SU-DHL-6 (cell line): ENCODE measurements around the gene ZFAND3.

Experiments used
- H2AFZ ChIP-seq: fragments of 200-600 bp; sonication (generic); 2 replicates; pipeline ENCODE4 v1.6.1; 2014; ENCODE audit warnings: low read depth, mild to moderate bottlenecking, moderate library complexity, mixed read lengths, antibody characterized with exemption, low read length; ENCODE audit not compliant: severe bottlenecking
- H3F3A ChIP-seq: fragments of 200-600 bp; shearing (Covaris generic); 2 replicates; pipeline ENCODE4 v1.6.0; 2016; ENCODE audit warnings: antibody characterized with exemption, mild to moderate bottlenecking; ENCODE audit not compliant: insufficient read depth
- H3K27ac ChIP-seq: fragments of 200-600 bp; sonication (generic); 2 replicates; pipeline ENCODE4 v1.5.1; 2016; ENCODE audit warnings: low read depth, mild to moderate bottlenecking, low read length, moderate library complexity, mixed read lengths
- H3K27me3 ChIP-seq: fragments of 200-600 bp; sonication (generic), shearing (Covaris generic); 2 replicates; pipeline ENCODE4 v1.6.0; 2014; ENCODE audit warnings: mild to moderate bottlenecking, low read length
- H3K36me3 ChIP-seq: fragments of 200-600 bp; sonication (generic); 2 replicates; pipeline ENCODE4 v1.6.1; 2014; ENCODE audit warnings: mild to moderate bottlenecking, low read length, mixed read lengths
- H3K4me2 ChIP-seq: fragments of 300-600, 200-600 bp; shearing (Covaris generic), sonication (generic); 2 replicates; pipeline ENCODE4 v1.6.0; 2014; ENCODE audit warnings: low read length, low read depth, mild to moderate bottlenecking; ENCODE audit not compliant: poor library complexity, severe bottlenecking
- H3K4me3 ChIP-seq: fragments of 200-600 bp; sonication (generic); 2 replicates; pipeline ENCODE4 v1.5.1; 2014; ENCODE audit warnings: antibody characterized with exemption, low read length, mild to moderate bottlenecking, mixed read lengths; ENCODE audit not compliant: insufficient read depth, poor library complexity, severe bottlenecking
- H3K79me2 ChIP-seq: fragments of 200-600 bp; sonication (generic); 2 replicates; pipeline ENCODE4 v1.6.1; 2014; ENCODE audit warnings: mild to moderate bottlenecking, low read length, moderate library complexity; ENCODE audit not compliant: insufficient read depth
- H3K9ac ChIP-seq: fragments of 200-600 bp; sonication (generic); 2 replicates; pipeline ENCODE4 v1.7.0; 2014; ENCODE audit warnings: mild to moderate bottlenecking, low read length
- H3K9me2 ChIP-seq: fragments of 200-600 bp; sonication (generic); replicated peaks from 2 replicates; pipeline ENCODE4 v1.6.1; 2014; ENCODE audit warnings: low read length; ENCODE audit not compliant: insufficient read depth
- H3K9me3 ChIP-seq: fragments of 200-600 bp; sonication (generic); 2 replicates; pipeline ENCODE4 v1.6.1; 2014; ENCODE audit warnings: low read length, mixed read lengths; ENCODE audit not compliant: insufficient read depth
- H4K20me1 ChIP-seq: fragments of 200-600 bp; sonication (generic); 2 replicates; pipeline ENCODE4 v1.6.1; 2014; ENCODE audit warnings: low read depth, mild to moderate bottlenecking, antibody characterized with exemption, low read length, moderate library complexity, mixed read lengths
- CTCF ChIP-seq: fragments of 200-600 bp; sonication (generic); IDR thresholded peaks from one replicate; pipeline ENCODE4 v1.5.1; 2017; ENCODE audit warnings: antibody characterized with exemption, mild to moderate bottlenecking, low read length, moderate library complexity; ENCODE audit not compliant: insufficient read depth, poor library complexity, severe bottlenecking
- EZH2phosphoT487 ChIP-seq: fragments of 200-600 bp; sonication (generic), shearing (Covaris generic); conservative IDR thresholded peaks from 2 replicates; pipeline ENCODE4 v1.6.1; 2018; ENCODE audit warnings: mild to moderate bottlenecking, antibody characterized with exemption, low read length, moderate library complexity, mixed read lengths

Gene ZFAND3

GRCh38 chr6:37820718-37821079 lies 1.2 kb downstream of the ZFAND3 start:
- Histone ChIP-seq H3K4me2 (peak overlapping the region; percentile 69), H3K27ac (no peak overlapping the region), H3K4me3 (peak overlapping the region; percentile 87), H2AFZ (no peak overlapping the region), H3K9me2 (no peaks in the 10 kb centered on the region), H3K9ac (peak overlapping the region; percentile 80), H4K20me1 (peaks cover 8% of the 10 kb centered on the region), H3F3A (peaks cover 12% of the 10 kb centered on the region), H3K27me3 (no peaks in the 10 kb centered on the region), H3K9me3 (no peaks in the 10 kb centered on the region), H3K79me2 (peaks cover 53% of the 10 kb centered on the region), H3K36me3 (no peaks in the 10 kb centered on the region)
- TF ChIP-seq CTCF (no peak), EZH2phosphoT487 (no peak)

- no peaks in the 10 kb centered on the region for H3K27me3 ChIP-seq
- TF ChIP-seq CTCF, result no peak
- TF ChIP-seq EZH2phosphoT487, result no peak
- H3K9ac ChIP-seq, result no peak overlapping the region
- no peak overlapping the region for H2AFZ ChIP-seq
- H3K79me2 ChIP-seq, result peaks cover 61% of the 10 kb centered on the region
- H3K4me3 ChIP-seq, result no peak overlapping the region
- H3F3A ChIP-seq, result peaks cover 12% of the 10 kb centered on the region
- H3K36me3 ChIP-seq, result no peaks in the 10 kb centered on the region
- H4K20me1 ChIP-seq, result peaks cover 16% of the 10 kb centered on the region
- H3K4me2 ChIP-seq, result peak overlapping the region; percentile 69
- no peak overlapping the region for H3K27ac ChIP-seq
- H3K9me2 ChIP-seq, result no peaks in the 10 kb centered on the region
- no peaks in the 10 kb centered on the region for H3K9me3 ChIP-seq
Observed at GRCh38 chr6:37821446-37821845, 1.9 kb downstream of the ZFAND3 start.

GRCh38 chr6:37822851-37823682 lies 3.5 kb downstream of the ZFAND3 start:
- no peaks in the 10 kb centered on the region for H3K36me3 ChIP-seq
- peaks cover 77% of the 10 kb centered on the region for H3K79me2 ChIP-seq
- no peak overlapping the region for H3K9ac ChIP-seq
- no peak overlapping the region for H3K27ac ChIP-seq
- no peaks in the 10 kb centered on the region for H3K9me2 ChIP-seq
- no peaks in the 10 kb centered on the region for H3K27me3 ChIP-seq
- H3K9me3 ChIP-seq, result no peaks in the 10 kb centered on the region
- peaks cover 5% of the 10 kb centered on the region; the same call in 1 of the 2 replicates for H3F3A ChIP-seq
- no peak for TF ChIP-seq CTCF
- TF ChIP-seq EZH2phosphoT487, result no peak
- H2AFZ ChIP-seq, result no peak overlapping the region
- H3K4me2 ChIP-seq, result no peak overlapping the region
- peaks cover 24% of the 10 kb centered on the region for H4K20me1 ChIP-seq
- H3K4me3 ChIP-seq, result no peak overlapping the region
